Ascending aorta (tissue), 2 donors: Measurements from ENCODE around the gene TUBB2B. TPM values are rescaled to one million over a fixed set of nuclear protein-coding genes. Genes with fewer than 3 reads are reported as not detected.
"Not testable (repeated sequence)": the region's sequence is repeated elsewhere in the genome, so short reads cannot be mapped to it uniquely, and the experiment has no call there.

Source experiments
- DNase-seq, 2 donors: peaks; one replicate each; pipeline ENCODE4 v3.0.0-alpha.2; 2019; ENCODE audit warnings: low spot score in 2 of 2
- H3K27ac ChIP-seq, 2 donors: fragments of 200-600 bp; sonication (generic); one replicate each; pipeline ENCODE4 v1.5.1; 2016 to 2017; ENCODE audit warnings: mild to moderate bottlenecking in 1 of 2
- H3K27me3 ChIP-seq: fragments of 200-600 bp; sonication (generic); one replicate; pipeline ENCODE4 v1.5.1; 2017
- H3K36me3 ChIP-seq, 2 donors: fragments of 200-600 bp; sonication (generic); one replicate each; pipeline ENCODE4 v1.5.1; 2016
- H3K4me1 ChIP-seq, 2 donors: fragments of 200-600 bp; sonication (generic); one replicate each; pipeline ENCODE4 v1.5.1; 2016 to 2017; ENCODE audit warnings: mild to moderate bottlenecking in 1 of 2
- H3K4me3 ChIP-seq, 2 donors: fragments of 200-600 bp; sonication (generic); one replicate each; pipeline ENCODE4 v1.5.1; 2016 to 2017; ENCODE audit warnings: mild to moderate bottlenecking in 1 of 2
- H3K9me3 ChIP-seq, 2 donors: fragments of 200-600 bp; sonication (generic); one replicate each; pipeline ENCODE4 v1.5.1; 2016
- intact Hi-C: fragments of 100-400 bp; cut with DNase I; formaldehyde crosslinking; loops from one replicate; pipeline ENCODE4 v1.15.1; 2023
- total RNA-seq: library from RNA; depleted of rRNA; stranded (reverse); fragments of >200 nt; gene quantifications from one replicate; pipeline ENCODE4 v1.1.0, GENCODE V29; 2016
- TF ChIP-seq, protein P1 (sequence below), 3 experiments: fragments of 200-600 bp in 2 of 3; fragments of 450-650 bp in 1 of 3; sonication (generic) in 2 of 3; IDR thresholded peaks; one replicate each; pipeline ENCODE4 v1.5.1; 2016 to 2019; ENCODE audit warnings: antibody characterized with exemption in 3 of 3, mild to moderate bottlenecking in 1 of 3, moderate library complexity in 1 of 3

The TUBB2B gene
- total RNA-seq, 1 donor from 2014 or later, result not detected

DNA sequence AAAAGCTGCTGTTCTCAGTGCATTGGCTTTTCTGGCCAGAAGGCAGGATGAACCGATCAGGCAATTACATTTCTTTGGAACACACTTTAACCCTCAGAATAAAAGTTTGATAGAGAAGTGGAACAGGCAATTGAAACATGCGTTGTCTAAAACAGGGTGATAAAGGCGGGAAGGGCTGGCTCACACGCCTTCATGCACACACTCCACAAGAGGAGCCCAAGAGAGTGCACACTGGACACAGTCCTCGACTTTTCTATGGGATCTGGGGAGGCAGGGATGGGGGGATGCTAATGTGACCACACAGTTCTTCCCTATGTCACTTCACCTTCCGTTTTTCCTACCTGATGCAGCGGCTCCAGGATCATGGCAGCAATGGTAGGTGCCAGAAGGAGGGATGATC, 39.2 kb downstream of the TUBB2B start:
- no peaks in the 10 kb centered on the region for H3K4me1 ChIP-seq
- no peaks in the 10 kb centered on the region for H3K27me3 ChIP-seq
- H3K36me3 ChIP-seq, result no peaks in the 10 kb centered on the region
- no peak overlapping the region for H3K4me3 ChIP-seq
- no peak for DNase-seq
- intact Hi-C loops, result no loop called here
- H3K9me3 ChIP-seq, result no peaks in the 10 kb centered on the region
- TF ChIP-seq, protein P1, sequence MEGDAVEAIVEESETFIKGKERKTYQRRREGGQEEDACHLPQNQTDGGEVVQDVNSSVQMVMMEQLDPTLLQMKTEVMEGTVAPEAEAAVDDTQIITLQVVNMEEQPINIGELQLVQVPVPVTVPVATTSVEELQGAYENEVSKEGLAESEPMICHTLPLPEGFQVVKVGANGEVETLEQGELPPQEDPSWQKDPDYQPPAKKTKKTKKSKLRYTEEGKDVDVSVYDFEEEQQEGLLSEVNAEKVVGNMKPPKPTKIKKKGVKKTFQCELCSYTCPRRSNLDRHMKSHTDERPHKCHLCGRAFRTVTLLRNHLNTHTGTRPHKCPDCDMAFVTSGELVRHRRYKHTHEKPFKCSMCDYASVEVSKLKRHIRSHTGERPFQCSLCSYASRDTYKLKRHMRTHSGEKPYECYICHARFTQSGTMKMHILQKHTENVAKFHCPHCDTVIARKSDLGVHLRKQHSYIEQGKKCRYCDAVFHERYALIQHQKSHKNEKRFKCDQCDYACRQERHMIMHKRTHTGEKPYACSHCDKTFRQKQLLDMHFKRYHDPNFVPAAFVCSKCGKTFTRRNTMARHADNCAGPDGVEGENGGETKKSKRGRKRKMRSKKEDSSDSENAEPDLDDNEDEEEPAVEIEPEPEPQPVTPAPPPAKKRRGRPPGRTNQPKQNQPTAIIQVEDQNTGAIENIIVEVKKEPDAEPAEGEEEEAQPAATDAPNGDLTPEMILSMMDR (IDR thresholded peaks at IDR 0.05), result no peak
- no peak overlapping the region for H3K27ac ChIP-seq

DNA sequence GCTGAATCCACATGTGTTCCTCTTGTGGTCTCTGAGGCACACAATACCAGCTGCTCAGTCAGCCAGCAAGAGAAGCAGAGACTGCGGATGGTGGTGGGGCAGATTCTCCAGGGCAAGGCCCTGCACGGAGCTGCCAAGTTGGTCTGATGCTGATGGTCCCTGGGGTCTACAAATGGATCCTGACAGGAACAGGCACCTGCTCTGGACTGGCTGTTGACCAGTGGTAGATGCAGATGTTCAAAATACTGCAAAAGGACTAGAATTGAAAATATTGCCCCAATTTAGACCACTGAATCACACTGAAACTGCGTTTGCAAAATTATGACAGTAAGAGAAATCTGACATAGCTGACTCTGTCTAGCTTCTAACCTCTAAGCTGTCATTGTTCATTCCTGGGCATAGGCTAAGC, 40.5 kb downstream of the TUBB2B start:
- Histone ChIP-seq H3K9me3 (no peaks in the 10 kb centered on the region), H3K27me3 (no peaks in the 10 kb centered on the region), H3K4me1 (no peaks in the 10 kb centered on the region), H3K36me3 (no peaks in the 10 kb centered on the region), H3K4me3 (no peak overlapping the region), H3K27ac (no peak overlapping the region)
- intact Hi-C loops, result no loop called here
- TF ChIP-seq, protein P1 (IDR thresholded peaks at IDR 0.05), result no peak
- no peak for DNase-seq

DNA sequence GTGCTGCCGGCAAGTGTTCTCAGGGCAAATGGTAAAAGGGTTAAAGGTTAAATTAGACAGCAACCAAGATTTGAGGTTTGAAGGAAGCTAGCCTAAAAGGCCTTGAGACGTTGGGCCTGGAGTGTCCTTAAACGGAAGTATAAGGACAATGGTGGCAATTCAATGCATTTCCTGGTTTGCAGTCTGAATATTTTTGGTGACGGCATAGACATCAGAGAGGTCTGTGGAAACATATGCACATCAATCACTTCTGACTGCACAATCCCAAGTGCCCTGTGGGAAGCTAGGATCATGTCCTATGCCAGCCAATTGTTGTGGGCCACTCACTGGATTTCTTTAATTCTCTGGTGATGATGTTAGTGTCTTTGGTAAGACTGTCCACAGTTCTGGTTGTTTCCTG, 44.4 kb downstream of the TUBB2B start:
- TF ChIP-seq, protein P1 (IDR thresholded peaks at IDR 0.05), result no peak
- no peak for DNase-seq
- intact Hi-C loops, result no loop called here

DNA sequence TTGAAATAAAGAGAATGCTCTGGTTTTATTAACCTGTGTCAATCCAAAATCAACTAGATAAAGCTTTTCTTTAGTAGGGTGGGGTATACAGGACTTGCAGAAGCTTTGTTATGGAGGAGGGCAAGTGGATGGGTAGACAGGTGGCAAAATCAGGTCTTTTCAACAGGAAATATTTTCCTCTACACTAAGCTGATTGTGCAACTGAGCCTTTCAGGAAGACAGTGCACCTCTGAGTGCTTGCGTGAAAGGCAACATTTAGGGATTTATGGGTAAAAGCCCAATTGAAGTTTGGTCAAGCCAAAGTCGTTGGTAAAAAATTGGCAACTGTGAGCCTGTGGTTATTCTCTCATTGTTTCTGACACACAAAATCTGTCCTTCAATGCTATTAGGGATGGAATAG, 46.3 kb downstream of the TUBB2B start:
- Histone ChIP-seq H3K4me1 (no peaks in the 10 kb centered on the region), H3K27ac (no peak overlapping the region), H3K9me3 (no peaks in the 10 kb centered on the region), H3K36me3 (no peaks in the 10 kb centered on the region), H3K4me3 (no peak overlapping the region), H3K27me3 (no peaks in the 10 kb centered on the region)
- DNase-seq, result no peak
- TF ChIP-seq, protein P1 (IDR thresholded peaks at IDR 0.05), result no peak
- intact Hi-C loops, result no loop called here

More for the DNA sequence above, 44.4 kb downstream of the TUBB2B start:
- H3K4me1 ChIP-seq, result no peaks in the 10 kb centered on the region
- no peaks in the 10 kb centered on the region for H3K9me3 ChIP-seq
- no peaks in the 10 kb centered on the region for H3K36me3 ChIP-seq
- no peaks in the 10 kb centered on the region for H3K27me3 ChIP-seq
- no peak overlapping the region for H3K4me3 ChIP-seq
- H3K27ac ChIP-seq, result no peak overlapping the region

- intact Hi-C loops, H3K27me3 ChIP-seq, H3K27ac ChIP-seq, H3K4me1 ChIP-seq, H3K36me3 ChIP-seq, DNase-seq, H3K4me3 ChIP-seq, H3K9me3 ChIP-seq: not testable (repeated sequence)
Measured at GRCh38 chr6:3179945-3180344, 47.5 kb downstream of the TUBB2B start.

DNA sequence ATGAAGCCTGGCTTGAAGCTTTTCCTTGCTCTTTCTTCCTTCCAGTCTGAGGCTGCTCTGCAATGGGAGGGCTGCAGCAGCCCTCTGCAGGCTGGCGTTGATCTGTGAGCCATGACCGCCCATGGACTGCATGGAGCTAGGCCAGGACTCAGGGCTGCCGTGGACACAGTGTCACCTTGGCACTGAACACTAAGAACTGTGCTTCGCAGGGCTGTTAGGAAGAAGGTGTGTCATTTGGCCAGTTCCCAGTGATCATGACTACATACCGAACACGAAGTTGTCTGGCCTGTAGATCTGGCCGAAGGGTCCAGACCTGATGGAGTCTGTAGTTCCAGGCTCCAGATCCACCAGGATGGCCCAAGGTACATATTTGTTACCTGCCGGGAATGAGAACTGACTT, 48.8 kb downstream of the TUBB2B start:
- intact Hi-C loops, result not testable (repeated sequence)

More for the DNA sequence above, 48.8 kb downstream of the TUBB2B start:
- H3K9me3 ChIP-seq, H3K4me1 ChIP-seq, H3K27me3 ChIP-seq, H3K4me3 ChIP-seq, H3K27ac ChIP-seq, DNase-seq, H3K36me3 ChIP-seq: not testable (repeated sequence)
